ENCODE data around the gene MOXD1. TPM values are rescaled to one million over a fixed set of nuclear protein-coding genes. Genes with fewer than 3 reads are reported as not detected.

The MOXD1 gene
- total and polyA plus RNA-seq, 2 of the 8 experiments (the other 6 are each of a cell fraction or from before 2014, with no cell fraction given): 1.6 to 3.5 TPM

DNA sequence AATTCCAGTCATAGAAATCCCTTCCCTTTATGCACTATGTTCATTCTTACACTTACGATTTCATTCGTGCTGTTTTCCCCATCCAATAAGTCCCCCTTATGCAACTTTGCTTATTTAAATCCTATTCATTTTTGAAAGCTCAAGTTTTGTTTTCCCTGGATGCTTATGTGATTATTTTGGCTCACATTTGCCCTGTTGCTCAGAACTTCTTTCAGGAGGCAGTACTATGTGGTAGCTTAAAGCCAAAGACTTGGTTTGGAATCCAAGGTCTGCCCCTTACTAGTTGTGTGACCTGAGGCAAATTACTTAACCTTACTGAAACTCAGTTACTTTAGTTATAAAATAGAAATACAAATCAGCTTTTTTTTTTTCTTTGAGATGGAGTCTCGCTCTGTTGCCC is 59.6 kb downstream of the MOXD1 start (continued):
- TF ChIP-seq SIRT6 (IDR thresholded peaks at IDR 0.05; ENCODE audit: low read length) (no peak), POLR2AphosphoS5 (IDR thresholded peaks at IDR 0.05; ENCODE audit: low read depth, low read length) (no peak), HDAC2 (IDR thresholded peaks at IDR 0.05; ENCODE audit: borderline replicate concordance in 1 of 2, low read depth in 2 of 2, low read length in 2 of 2) (no peak), RFX5 (IDR thresholded peaks at IDR 0.05; ENCODE audit: borderline replicate concordance, low read depth, low read length) (no peak)
